Stomach (tissue), 9 donors: ENCODE results near the gene MAN1B1. TPM values are rescaled to one million over a fixed set of nuclear protein-coding genes. Genes with fewer than 3 reads are reported as not detected.
A peak's percentile ranks its signal among the peaks of the same experiment; 100 is the strongest.
"Not testable (repeated sequence)": the region's sequence is repeated elsewhere in the genome, so short reads cannot be mapped to it uniquely, and the experiment has no call there.

ENCODE experiments used
- DNase-seq, 2 donors: peaks; one replicate each; pipeline versions ENCODE4 v3.0.0 to v3.0.0-alpha.2; 2013 to 2019
- H3K27ac ChIP-seq, 5 donors: fragments of 200-600 bp in 4 of 5; sonication (generic) in 4 of 5; one replicate each; pipeline ENCODE4 v1.5.1; 2013 to 2019; ENCODE audit warnings: mild to moderate bottlenecking in 1 of 5, moderate library complexity in 1 of 5
- H3K27me3 ChIP-seq, 3 donors: fragments of 200-600 bp; sonication (generic); one replicate each; pipeline ENCODE4 v1.5.1; 2017 to 2019; ENCODE audit warnings: mixed run types in 1 of 3
- H3K36me3 ChIP-seq, 4 donors: fragments of 200-600 bp; sonication (generic); 1 replicate in 3 of 4; 2 replicates in 1 of 4; pipeline ENCODE4 v1.5.1; 2016 to 2019
- H3K4me1 ChIP-seq, 4 donors: fragments of 200-600 bp; sonication (generic); one replicate each; pipeline ENCODE4 v1.5.1; 2016 to 2019
- H3K4me3 ChIP-seq, 4 donors: fragments of 200-600 bp; sonication (generic) in 3 of 4; one replicate each; pipeline ENCODE4 v1.5.1; 2016 to 2019; ENCODE audit warnings: mild to moderate bottlenecking in 1 of 4
- H3K9me3 ChIP-seq, 4 donors: fragments of 200-600 bp; sonication (generic); one replicate each; pipeline ENCODE4 v1.5.1; 2016 to 2019
- EP300 ChIP-seq: sonication (generic); formaldehyde crosslinking; IDR thresholded peaks from one replicate; pipeline ENCODE4 v1.6.1; 2017; ENCODE audit warnings: antibody characterized with exemption
- POLR2A ChIP-seq, 4 donors: fragments of 450-650 bp; IDR thresholded peaks; one replicate each; pipeline ENCODE4 v1.6.1; 2016; ENCODE audit warnings: antibody characterized with exemption in 4 of 4, control low read depth in 2 of 4, mild to moderate bottlenecking in 1 of 4, moderate library complexity in 1 of 4
- POLR2AphosphoS5 ChIP-seq, 3 donors: sonication (generic); formaldehyde crosslinking; IDR thresholded peaks; one replicate each; pipeline ENCODE4 v1.6.1; 2016; ENCODE audit warnings: antibody characterized with exemption in 3 of 3
- WGBS, 5 donors: extraction: QIAGEN DNeasy Blood & Tissue Kit in 3 of 5; methylation state at CpG; one replicate each; pipeline versions ENCODE4 v1.1.5 to v1.1.7; 2013 to 2018; 5-methylcytosine and 5-hydroxymethylcytosine counted together
- intact Hi-C: fragments of 100-400 bp; cut with DNase I; formaldehyde crosslinking; loops from one replicate; pipeline ENCODE4 v1.15.1; 2023; ENCODE audit warnings: low total_unique reads
- polyA plus RNA-seq, 3 donors: library from polyadenylated mRNA; stranded (reverse); fragments of 200-250 nt; gene quantifications; one replicate each; pipeline ENCODE4 v1.2.3, GENCODE V29; 2013
- total RNA-seq, 5 donors: library from RNA; depleted of rRNA; stranded (reverse); fragments of >200 nt; gene quantifications; one replicate each; pipeline versions ENCODE4 v1.1.0 to v1.2.3, GENCODE V29; 2014 to 2016
- TF ChIP-seq, protein P1 (sequence below), 7 experiments: fragments of 450-650 bp in 4 of 7; fragments of 200-600 bp in 3 of 7; sonication (generic) in 3 of 7; IDR thresholded peaks; one replicate each; pipeline ENCODE4 v1.5.1; 2016 to 2019; ENCODE audit warnings: antibody characterized with exemption in 7 of 7, control low read depth in 2 of 7, mild to moderate bottlenecking in 1 of 7
- donor health status: healthy with polysubstance abuse.
- donor health status: Bipolar disorder and iron deficiency.
- donor health status: healthy.

MAN1B1 gene
- total and polyA plus RNA-seq, 8 donors = 4.7 to 167 (median 39.8) TPM

DNA sequence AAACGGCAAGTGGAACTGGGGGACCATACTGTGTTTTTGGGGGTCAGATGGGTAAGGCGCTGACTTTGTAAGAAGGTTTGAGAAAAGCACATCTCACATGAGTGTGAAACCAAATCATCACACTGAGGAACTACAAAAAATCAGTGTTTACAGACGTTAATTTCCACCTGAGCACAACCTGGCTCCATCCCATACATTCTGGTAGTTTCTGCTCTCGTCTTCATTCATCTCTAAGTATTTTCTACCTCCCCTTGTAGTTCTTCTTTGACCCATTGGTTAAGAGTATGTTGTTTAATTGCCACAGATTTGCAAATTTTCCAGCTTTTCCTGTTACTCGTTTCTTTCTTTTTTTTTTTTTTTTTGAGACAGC lies 36.7 kb downstream of the MAN1B1 start:
- Histone ChIP-seq H3K9me3 (no peaks in the 10 kb centered on the region), H3K27ac (no peak overlapping the region), H3K4me3 (no peak overlapping the region), H3K27me3 (no peaks in the 10 kb centered on the region), H3K36me3 (no peaks in the 10 kb centered on the region), H3K4me1 (peaks cover 19 to 34% (median 29%) of the 10 kb centered on the region in 4 donors)
- TF ChIP-seq EP300 = no peak
- TF ChIP-seq, protein P1, sequence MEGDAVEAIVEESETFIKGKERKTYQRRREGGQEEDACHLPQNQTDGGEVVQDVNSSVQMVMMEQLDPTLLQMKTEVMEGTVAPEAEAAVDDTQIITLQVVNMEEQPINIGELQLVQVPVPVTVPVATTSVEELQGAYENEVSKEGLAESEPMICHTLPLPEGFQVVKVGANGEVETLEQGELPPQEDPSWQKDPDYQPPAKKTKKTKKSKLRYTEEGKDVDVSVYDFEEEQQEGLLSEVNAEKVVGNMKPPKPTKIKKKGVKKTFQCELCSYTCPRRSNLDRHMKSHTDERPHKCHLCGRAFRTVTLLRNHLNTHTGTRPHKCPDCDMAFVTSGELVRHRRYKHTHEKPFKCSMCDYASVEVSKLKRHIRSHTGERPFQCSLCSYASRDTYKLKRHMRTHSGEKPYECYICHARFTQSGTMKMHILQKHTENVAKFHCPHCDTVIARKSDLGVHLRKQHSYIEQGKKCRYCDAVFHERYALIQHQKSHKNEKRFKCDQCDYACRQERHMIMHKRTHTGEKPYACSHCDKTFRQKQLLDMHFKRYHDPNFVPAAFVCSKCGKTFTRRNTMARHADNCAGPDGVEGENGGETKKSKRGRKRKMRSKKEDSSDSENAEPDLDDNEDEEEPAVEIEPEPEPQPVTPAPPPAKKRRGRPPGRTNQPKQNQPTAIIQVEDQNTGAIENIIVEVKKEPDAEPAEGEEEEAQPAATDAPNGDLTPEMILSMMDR (IDR thresholded peaks at IDR 0.05) = no peak
- TF ChIP-seq POLR2A (IDR thresholded peaks at IDR 0.05) = no peak
- TF ChIP-seq POLR2AphosphoS5 (IDR thresholded peaks at IDR 0.05) = no peak
- intact Hi-C loops = no loop called here
- WGBS, 5 donors = 70 to 88% (median 77%) methylated on average over 5 of the region's 5 CpGs
- no peak for DNase-seq

GRCh38 chr9:137123952-137124462 lies 37.2 kb downstream of the MAN1B1 start:
- H3K27ac ChIP-seq, intact Hi-C loops, DNase-seq, H3K36me3 ChIP-seq, H3K9me3 ChIP-seq, H3K27me3 ChIP-seq, H3K4me3 ChIP-seq: not testable (repeated sequence)
- 84 to 95% (median 91%) methylated on average over 5 of the region's 5 CpGs for WGBS, 5 donors
- peaks cover 24 to 40% (median 35%) of the 10 kb centered on the region in 4 donors for H3K4me1 ChIP-seq

DNA sequence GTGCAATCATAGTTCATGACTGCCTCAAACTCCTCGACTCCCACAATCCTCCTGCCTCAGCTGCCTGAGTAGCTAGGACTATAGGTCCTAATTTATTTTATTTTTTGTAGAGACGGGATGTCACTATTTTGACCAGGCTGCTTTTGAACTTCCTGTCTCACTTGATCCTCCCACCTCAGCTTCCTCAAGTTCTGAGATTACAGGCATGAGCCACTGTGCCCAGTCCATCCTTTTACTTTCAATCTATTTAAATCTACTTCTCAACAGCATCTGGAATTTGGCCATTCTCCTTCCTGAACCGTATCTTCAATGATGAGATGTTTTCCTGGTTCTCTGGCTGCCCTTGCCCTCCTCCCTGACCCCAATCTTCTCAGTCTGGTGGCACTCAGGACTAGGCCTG lies 40.0 kb downstream of the MAN1B1 start:
- no peak for DNase-seq
- Histone ChIP-seq H3K27me3 (peaks cover 0 to 18% (median 3%) of the 10 kb centered on the region in 3 donors), H3K4me1 (peaks cover 31 to 51% (median 46%) of the 10 kb centered on the region in 4 donors), H3K27ac (peak overlapping the region; percentile 70 to 86 (median 83)), H3K36me3 (no peaks in the 10 kb centered on the region), H3K9me3 (peaks cover 0 to 13% (median 9%) of the 10 kb centered on the region in 4 donors), H3K4me3 (peak overlapping the region in 3 of 4 donors; percentile 71 to 91 (median 75))
- intact Hi-C loops = no loop called here
- no peak for TF ChIP-seq POLR2A (IDR thresholded peaks at IDR 0.05)
- TF ChIP-seq EP300 = no peak
- TF ChIP-seq POLR2AphosphoS5 (IDR thresholded peaks at IDR 0.05) = no peak
- TF ChIP-seq, protein P1 (IDR thresholded peaks at IDR 0.05) = no peak
- WGBS, 5 donors = 25 to 37% (median 33%) methylated on average over 3 of the region's 3 CpGs

- H3K36me3 ChIP-seq = no peaks in the 10 kb centered on the region
- TF ChIP-seq EP300 = no peak
- no peak for TF ChIP-seq POLR2A (IDR thresholded peaks at IDR 0.05)
- TF ChIP-seq, protein P1 (IDR thresholded peaks at IDR 0.05) = no peak
- peak in 2 of 3 donors; percentile 13 to 15 for TF ChIP-seq POLR2AphosphoS5 (IDR thresholded peaks at IDR 0.05)
- WGBS, 5 donors = 5 to 20% (median 12%) methylated on average over 24 of the region's 24 CpGs
- H3K27ac ChIP-seq = peak overlapping the region; percentile 82 to 86 (median 83)
- H3K4me1 ChIP-seq = peaks cover 31 to 44% (median 43%) of the 10 kb centered on the region in 4 donors
- peak overlapping the region; percentile 71 to 91 (median 74) for H3K4me3 ChIP-seq
- peaks cover 0 to 13% (median 9%) of the 10 kb centered on the region in 4 donors for H3K9me3 ChIP-seq
- intact Hi-C loops = no loop called here
- peaks cover 0 to 26% (median 3%) of the 10 kb centered on the region in 3 donors for H3K27me3 ChIP-seq
- peak; percentile 73 to 79 for DNase-seq
Observed at GRCh38 chr9:137127301-137128157, 40.7 kb downstream of the MAN1B1 start.
